Measurements from ENCODE around the gene LTBP2.

The LTBP2 gene

GRCh38 chr14:74551001-74551400, 61.0 kb downstream of the LTBP2 start:
- H3K4me1 ChIP-seq (ENCODE audit: control insufficient read depth, low read length) = no peaks in the 10 kb centered on the region
- H3K27ac ChIP-seq (ENCODE audit: low read depth, low read length) = no peak overlapping the region
- H3K4me3 ChIP-seq (ENCODE audit: low read length) = no peak overlapping the region
- no peaks in the 10 kb centered on the region for H4K20me1 ChIP-seq (ENCODE audit: control insufficient read depth, insufficient read depth, low read depth, low read length)
- no peak overlapping the region for H3K4me2 ChIP-seq (ENCODE audit: low read length)
- H3K79me2 ChIP-seq (ENCODE audit: control insufficient read depth, low read length) = no peaks in the 10 kb centered on the region
- TF ChIP-seq CTCF (IDR thresholded peaks at IDR 0.05; ENCODE audit: low read depth, low read length, poor library complexity, severe bottlenecking) (no peak), EZH2phosphoT487 (IDR thresholded peaks at IDR 0.05; ENCODE audit: borderline replicate concordance, low read length) (no peak)
- H3K9me3 ChIP-seq (ENCODE audit: control insufficient read depth, insufficient read depth, low read length) = no peaks in the 10 kb centered on the region
- no peaks in the 10 kb centered on the region for H3K9me2 ChIP-seq (replicated peaks; ENCODE audit: control insufficient read depth, low read length)
- no peaks in the 10 kb centered on the region for H3F3A ChIP-seq (ENCODE audit: control insufficient read depth, insufficient read depth)
- H3K36me3 ChIP-seq (ENCODE audit: control insufficient read depth, low read length) = no peaks in the 10 kb centered on the region
- H3K27me3 ChIP-seq (ENCODE audit: control insufficient read depth, low read length) = 0 out of 2 replicates have a peak, but pooled peaks cover 2% of the 10 kb centered on the region

GRCh38 chr14:74550071-74550470, 62.0 kb downstream of the LTBP2 start:
- no peaks in the 10 kb centered on the region for H3K36me3 ChIP-seq (ENCODE audit: control insufficient read depth, low read length)
- no peaks in the 10 kb centered on the region for H3K4me1 ChIP-seq (ENCODE audit: control insufficient read depth, low read length)
- H3K9me2 ChIP-seq (replicated peaks; ENCODE audit: control insufficient read depth, low read length) = no peaks in the 10 kb centered on the region
- H3K27ac ChIP-seq (ENCODE audit: low read depth, low read length) = no peak overlapping the region
- no peak overlapping the region for H3K4me3 ChIP-seq (ENCODE audit: low read length)
- no peaks in the 10 kb centered on the region for H3K79me2 ChIP-seq (ENCODE audit: control insufficient read depth, low read length)
- H4K20me1 ChIP-seq (ENCODE audit: control insufficient read depth, insufficient read depth, low read depth, low read length) = no peaks in the 10 kb centered on the region
- TF ChIP-seq EZH2phosphoT487 (IDR thresholded peaks at IDR 0.05; ENCODE audit: borderline replicate concordance, low read length) = no peak
- no peak for TF ChIP-seq CTCF (IDR thresholded peaks at IDR 0.05; ENCODE audit: low read depth, low read length, poor library complexity, severe bottlenecking)
- peaks cover 10% of the 10 kb centered on the region; the same call in 1 of the 2 replicates for H3K27me3 ChIP-seq (ENCODE audit: control insufficient read depth, low read length)
- H3F3A ChIP-seq (ENCODE audit: control insufficient read depth, insufficient read depth) = no peaks in the 10 kb centered on the region
- no peaks in the 10 kb centered on the region for H3K9me3 ChIP-seq (ENCODE audit: control insufficient read depth, insufficient read depth, low read length)
- H3K4me2 ChIP-seq (ENCODE audit: low read length) = no peak overlapping the region

DNA sequence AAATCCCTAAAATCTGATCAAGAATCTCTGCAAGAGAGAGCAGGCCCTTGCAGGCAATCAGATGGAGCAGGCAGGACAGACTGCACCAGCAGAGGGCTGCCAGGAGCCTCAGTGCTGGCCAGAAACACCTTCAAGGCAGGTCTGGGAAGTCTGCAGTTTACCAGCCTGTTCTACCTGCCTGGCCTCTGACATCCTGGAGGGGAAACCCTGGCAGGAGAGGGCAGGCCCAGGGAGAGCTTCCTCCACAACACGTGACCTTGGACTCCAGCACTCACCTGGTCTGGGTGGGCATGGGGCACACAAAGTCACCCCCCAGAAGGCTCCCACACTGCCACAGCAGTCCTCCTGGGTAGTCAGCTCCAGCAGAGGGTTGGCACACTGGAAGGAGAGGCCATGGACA, 62.4 kb downstream of the LTBP2 start:
- Histone ChIP-seq H3K27ac (ENCODE audit: low read depth, low read length) (no peak overlapping the region), H3K4me1 (ENCODE audit: control insufficient read depth, low read length) (no peaks in the 10 kb centered on the region), H3K9me3 (ENCODE audit: control insufficient read depth, insufficient read depth, low read length) (no peaks in the 10 kb centered on the region), H3F3A (ENCODE audit: control insufficient read depth, insufficient read depth) (no peaks in the 10 kb centered on the region), H3K27me3 (ENCODE audit: control insufficient read depth, low read length) (peaks cover 13% of the 10 kb centered on the region; the same call in 1 of the 2 replicates), H3K4me3 (ENCODE audit: low read length) (no peak overlapping the region), H3K4me2 (ENCODE audit: low read length) (no peak overlapping the region), H3K9me2 (replicated peaks; ENCODE audit: control insufficient read depth, low read length) (no peaks in the 10 kb centered on the region), H3K79me2 (ENCODE audit: control insufficient read depth, low read length) (no peaks in the 10 kb centered on the region), H4K20me1 (ENCODE audit: control insufficient read depth, insufficient read depth, low read depth, low read length) (no peaks in the 10 kb centered on the region), H3K36me3 (ENCODE audit: control insufficient read depth, low read length) (no peaks in the 10 kb centered on the region)
- TF ChIP-seq EZH2phosphoT487 (IDR thresholded peaks at IDR 0.05; ENCODE audit: borderline replicate concordance, low read length) = no peak
- TF ChIP-seq CTCF (IDR thresholded peaks at IDR 0.05; ENCODE audit: low read depth, low read length, poor library complexity, severe bottlenecking) = no peak

Data from DOHH2 (cell line).